Testis (tissue), 2 donors: ENCODE measurements around the gene CACNA1D.

ENCODE experiments used
- POLR2A ChIP-seq: fragments of 450-650 bp; IDR thresholded peaks from one replicate; pipeline ENCODE4 v1.6.1; 2017; ENCODE audit warnings: antibody characterized with exemption, mild to moderate bottlenecking, moderate library complexity
- TF ChIP-seq, protein P1 (sequence below), 3 experiments: fragments of 450-650 bp in 2 of 3; fragments of 200-600 bp in 1 of 3; sonication (generic) in 1 of 3; IDR thresholded peaks; one replicate each; pipeline ENCODE4 v1.5.1; 2016 to 2019; ENCODE audit warnings: antibody characterized with exemption in 3 of 3, mild to moderate bottlenecking in 2 of 3, moderate library complexity in 1 of 3

DNA sequence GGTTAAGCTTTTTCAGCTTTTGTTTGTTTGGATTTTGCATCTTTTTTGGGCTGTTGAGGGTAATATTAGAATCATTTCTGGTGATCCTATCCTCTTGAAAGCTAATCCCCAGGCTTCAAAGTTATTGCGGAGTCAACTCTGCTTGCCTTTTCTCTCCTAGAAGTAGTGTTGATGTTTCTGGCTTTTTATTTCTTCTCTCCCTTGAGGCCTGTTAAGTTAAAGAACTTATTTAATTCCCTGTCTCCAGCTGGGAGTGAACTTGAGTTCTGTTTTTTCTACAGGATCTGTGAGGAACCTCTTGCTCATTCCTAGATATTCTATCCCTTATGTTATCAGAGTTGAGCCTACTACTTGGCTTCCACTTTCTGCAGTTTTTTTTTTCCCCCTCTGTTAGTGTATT is 34.1 kb upstream of the CACNA1D start:
- no peak for TF ChIP-seq POLR2A
- TF ChIP-seq, protein P1, sequence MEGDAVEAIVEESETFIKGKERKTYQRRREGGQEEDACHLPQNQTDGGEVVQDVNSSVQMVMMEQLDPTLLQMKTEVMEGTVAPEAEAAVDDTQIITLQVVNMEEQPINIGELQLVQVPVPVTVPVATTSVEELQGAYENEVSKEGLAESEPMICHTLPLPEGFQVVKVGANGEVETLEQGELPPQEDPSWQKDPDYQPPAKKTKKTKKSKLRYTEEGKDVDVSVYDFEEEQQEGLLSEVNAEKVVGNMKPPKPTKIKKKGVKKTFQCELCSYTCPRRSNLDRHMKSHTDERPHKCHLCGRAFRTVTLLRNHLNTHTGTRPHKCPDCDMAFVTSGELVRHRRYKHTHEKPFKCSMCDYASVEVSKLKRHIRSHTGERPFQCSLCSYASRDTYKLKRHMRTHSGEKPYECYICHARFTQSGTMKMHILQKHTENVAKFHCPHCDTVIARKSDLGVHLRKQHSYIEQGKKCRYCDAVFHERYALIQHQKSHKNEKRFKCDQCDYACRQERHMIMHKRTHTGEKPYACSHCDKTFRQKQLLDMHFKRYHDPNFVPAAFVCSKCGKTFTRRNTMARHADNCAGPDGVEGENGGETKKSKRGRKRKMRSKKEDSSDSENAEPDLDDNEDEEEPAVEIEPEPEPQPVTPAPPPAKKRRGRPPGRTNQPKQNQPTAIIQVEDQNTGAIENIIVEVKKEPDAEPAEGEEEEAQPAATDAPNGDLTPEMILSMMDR (IDR thresholded peaks at IDR 0.05), result no peak
